Neural progenitor cell (in vitro differentiated cells): ENCODE measurements around the gene TUBGCP3. TPM values are rescaled to one million over a fixed set of nuclear protein-coding genes. Genes with fewer than 3 reads are reported as not detected.

Experiments used
- DNase-seq: peaks from one replicate; pipeline ENCODE4 v3.0.0-alpha.2; 2016; ENCODE audit warnings: low spot score
- H2AFZ ChIP-seq: fragments of 200-600 bp; sonication (generic); replicated peaks from 2 replicates; pipeline ENCODE4 v1.6.1; 2016; ENCODE audit warnings: antibody characterized with exemption
- H3F3A ChIP-seq: fragments of 200-600 bp; sonication (generic); 2 replicates; pipeline ENCODE4 v1.6.1; 2016; ENCODE audit warnings: antibody characterized with exemption, low read depth
- H3K27ac ChIP-seq: fragments of 200-600 bp; sonication (generic); 2 replicates; pipeline ENCODE4 v1.5.1; 2016; ENCODE audit warnings: mild to moderate bottlenecking
- H3K27me3 ChIP-seq: fragments of 200-600 bp; sonication (generic); 2 replicates; pipeline ENCODE4 v1.6.1; 2016; ENCODE audit warnings: mild to moderate bottlenecking, moderate library complexity
- H3K36me3 ChIP-seq: fragments of 200-600 bp; sonication (generic); 2 replicates; pipeline ENCODE4 v1.5.1; 2016
- H3K4me1 ChIP-seq: fragments of 200-600 bp; sonication (generic); 2 replicates; pipeline ENCODE4 v1.6.1; 2016; ENCODE audit warnings: mixed run types
- H3K4me2 ChIP-seq: fragments of 200-600 bp; sonication (generic); 2 replicates; pipeline ENCODE4 v1.6.1; 2016
- H3K4me3 ChIP-seq: fragments of 200-600 bp; sonication (generic); 2 replicates; pipeline ENCODE4 v1.5.1; 2016
- H3K79me2 ChIP-seq: fragments of 200-600 bp; sonication (generic); 2 replicates; pipeline ENCODE4 v1.6.1; 2016; ENCODE audit warnings: low read depth
- H3K9ac ChIP-seq: fragments of 200-600 bp; sonication (generic); 2 replicates; pipeline ENCODE4 v1.6.1; 2016
- H3K9me3 ChIP-seq: fragments of 200-600 bp; sonication (generic); 2 replicates; pipeline ENCODE4 v1.5.1; 2016; ENCODE audit warnings: low read depth
- H4K20me1 ChIP-seq: fragments of 200-600 bp; sonication (generic); 2 replicates; pipeline ENCODE4 v1.6.1; 2016; ENCODE audit warnings: low read depth
- H3K27ac Mint-ChIP-seq: 3 replicates; pipeline ENCODE4 v1.8.0; 2021; ENCODE audit warnings: mixed read lengths
- H3K27me3 Mint-ChIP-seq: 2 replicates; pipeline ENCODE4 v1.8.0; 2022; ENCODE audit warnings: low read depth, mild to moderate bottlenecking, inconsistent platforms, moderate library complexity, mixed read lengths; ENCODE audit not compliant: insufficient read depth
- H3K36me3 Mint-ChIP-seq: 3 replicates; pipeline ENCODE4 v1.8.0; 2021; ENCODE audit warnings: mixed read lengths
- H3K4me1 Mint-ChIP-seq: 3 replicates; pipeline ENCODE4 v1.8.0; 2021; ENCODE audit warnings: mixed read lengths
- H3K4me3 Mint-ChIP-seq: 3 replicates; pipeline ENCODE4 v1.8.0; 2021; ENCODE audit warnings: mild to moderate bottlenecking, moderate library complexity, mixed read lengths
- H3K9me3 Mint-ChIP-seq: 3 replicates; pipeline ENCODE4 v1.8.0; 2020; ENCODE audit warnings: mixed read lengths
- CTCF ChIP-seq: fragments of 200-600 bp; sonication (generic); IDR thresholded peaks from 2 replicates; pipeline ENCODE4 v1.5.1; 2017; ENCODE audit warnings: antibody characterized with exemption, mild to moderate bottlenecking
- EZH2 ChIP-seq: fragments of 200-600 bp; sonication (generic); IDR thresholded peaks from 2 replicates; pipeline ENCODE4 v1.6.1; 2017; ENCODE audit warnings: antibody characterized with exemption, mild to moderate bottlenecking, moderate library complexity
- EZH2phosphoT487 ChIP-seq: fragments of 200-600 bp; sonication (generic); IDR thresholded peaks from 2 replicates; pipeline ENCODE4 v1.6.1; 2017; ENCODE audit warnings: antibody characterized with exemption
- total RNA-seq: library from RNA; depleted of rRNA; stranded (reverse); fragments of >200 nt; gene quantifications from 2 replicates; pipeline ENCODE4 v1.2.3, GENCODE V29; 2015; ENCODE audit warnings: low replicate concordance

TUBGCP3 gene
- total RNA-seq, 1 donor from 2014 or later, result 33.6 TPM

GRCh38 chr13:112623051-112623711 lies 35.2 kb upstream of the TUBGCP3 start:
- Mint-ChIP-seq H3K36me3 (no peaks in the 10 kb centered on the region), H3K4me3 (no peak overlapping the region), H3K4me1 (peaks cover 3% of the 10 kb centered on the region), H3K27me3 (peaks cover 3% of the 10 kb centered on the region), H3K9me3 (no peaks in the 10 kb centered on the region), H3K27ac (peak overlapping the region; percentile 83)
- H3K36me3 ChIP-seq, result no peaks in the 10 kb centered on the region
- no peaks in the 10 kb centered on the region for H4K20me1 ChIP-seq
- no peak overlapping the region for H3K27ac ChIP-seq
- H3K4me3 ChIP-seq, result no peak overlapping the region
- no peak for DNase-seq
- H3K9ac ChIP-seq, result no peak overlapping the region
- no peak overlapping the region for H3K4me2 ChIP-seq
- H2AFZ ChIP-seq, result no peak overlapping the region
- H3K27me3 ChIP-seq, result no peaks in the 10 kb centered on the region
- H3K4me1 ChIP-seq, result no peaks in the 10 kb centered on the region
- no peak for TF ChIP-seq EZH2phosphoT487
- TF ChIP-seq CTCF, result no peak
- TF ChIP-seq EZH2, result no peak
- H3K9me3 ChIP-seq, result no peaks in the 10 kb centered on the region
- no peaks in the 10 kb centered on the region for H3K79me2 ChIP-seq
- H3F3A ChIP-seq, result peaks cover 4% of the 10 kb centered on the region

- Histone ChIP-seq H3K9ac (no peak overlapping the region), H3K4me2 (no peak overlapping the region), H3K27me3 (no peaks in the 10 kb centered on the region), H4K20me1 (no peaks in the 10 kb centered on the region), H3K27ac (no peak overlapping the region), H3K4me1 (no peaks in the 10 kb centered on the region), H3F3A (peaks cover 4% of the 10 kb centered on the region), H3K36me3 (no peaks in the 10 kb centered on the region), H3K9me3 (no peaks in the 10 kb centered on the region), H3K79me2 (no peaks in the 10 kb centered on the region), H2AFZ (no peak overlapping the region), H3K4me3 (no peak overlapping the region)
- Mint-ChIP-seq H3K4me1 (peaks cover 3% of the 10 kb centered on the region), H3K36me3 (no peaks in the 10 kb centered on the region), H3K27ac (peak overlapping the region; percentile 51), H3K4me3 (no peak overlapping the region), H3K27me3 (peaks cover 3% of the 10 kb centered on the region), H3K9me3 (no peaks in the 10 kb centered on the region)
- DNase-seq, result no peak
- no peak for TF ChIP-seq CTCF
- TF ChIP-seq EZH2phosphoT487, result no peak
- TF ChIP-seq EZH2, result no peak
These were observed 34.4 kb upstream of the TUBGCP3 start for GRCh38 chr13:112622375-112622774.

- Mint-ChIP-seq H3K27me3 (peaks cover 5% of the 10 kb centered on the region), H3K36me3 (no peaks in the 10 kb centered on the region), H3K4me3 (peak overlapping the region; percentile 75), H3K27ac (no peak overlapping the region), H3K4me1 (peaks cover 5% of the 10 kb centered on the region), H3K9me3 (no peaks in the 10 kb centered on the region)
- H4K20me1 ChIP-seq, result no peaks in the 10 kb centered on the region
- peaks cover 4% of the 10 kb centered on the region for H3F3A ChIP-seq
- H3K79me2 ChIP-seq, result no peaks in the 10 kb centered on the region
- H3K4me3 ChIP-seq, result peak overlapping the region; percentile 34
- H3K36me3 ChIP-seq, result no peaks in the 10 kb centered on the region
- TF ChIP-seq CTCF (no peak), EZH2phosphoT487 (no peak), EZH2 (no peak)
- H2AFZ ChIP-seq, result peak overlapping the region; percentile 69
- peak overlapping the region; percentile 61 for H3K4me2 ChIP-seq
- no peaks in the 10 kb centered on the region for H3K4me1 ChIP-seq
- H3K27ac ChIP-seq, result no peak overlapping the region
- H3K9me3 ChIP-seq, result no peaks in the 10 kb centered on the region
- no peak overlapping the region for H3K9ac ChIP-seq
- peak; percentile 93 for DNase-seq
- no peaks in the 10 kb centered on the region for H3K27me3 ChIP-seq
These were observed 32.0 kb upstream of the TUBGCP3 start for GRCh38 chr13:112619730-112620631.
